ENCODE results near the gene HSDL1.
A peak's percentile ranks its signal among the peaks of the same experiment; 100 is the strongest.

The HSDL1 gene

GRCh38 chr16:84144859-84145639 is at the start of gene HSDL1, which contains the start of gene DNAAF1:
Gene HSDL1 (minus strand): TSS chr16:84145177. CDS start chr16:84131321, 13,856 bp downstream.
Gene DNAAF1 (plus strand): TSS chr16:84145308. CDS start chr16:84145441, 133 bp downstream.
- peak within 1 kb of the TSS; percentile 97 for H3K4me3 ChIP-seq (ENCODE audit: low read length)
- H3K9me3 ChIP-seq (ENCODE audit: insufficient read depth, low read length): no peaks in the 10 kb centered on the region
- H3K9ac ChIP-seq (ENCODE audit: low read length): peak within 1 kb of the TSS; percentile 79
- H3K27ac ChIP-seq (ENCODE audit: low read length): no peak within 1 kb of the TSS
- H3K36me3 ChIP-seq (replicated peaks; ENCODE audit: low read depth, low read length): no peaks in the 10 kb centered on the region
- H3K4me2 ChIP-seq (ENCODE audit: low read length): peak within 1 kb of the TSS; percentile 92
- TF ChIP-seq EZH2phosphoT487 (IDR thresholded peaks at IDR 0.05; ENCODE audit: low read depth) (no peak), CTCF (IDR thresholded peaks at IDR 0.05; ENCODE audit: low read depth, low read length) (no peak)
- H3K4me1 ChIP-seq (ENCODE audit: low read length): no peaks in the 10 kb centered on the region
- peaks cover 4% of the 10 kb centered on the region; the same call in 1 of the 2 replicates for H3K79me2 ChIP-seq (ENCODE audit: low read length)
- H4K20me1 ChIP-seq (ENCODE audit: insufficient read depth, low read length): no peaks in the 10 kb centered on the region
- peak within 1 kb of the TSS; percentile 87 for H2AFZ ChIP-seq (ENCODE audit: low read depth, low read length)
- peaks cover 7% of the 10 kb centered on the region for H3K27me3 ChIP-seq (ENCODE audit: low read depth, low read length)

GRCh38 chr16:84194018-84194417 is 49.0 kb upstream of the HSDL1 start:
- no peak overlapping the region for H3K4me2 ChIP-seq (ENCODE audit: low read length)
- no peak overlapping the region for H3K4me3 ChIP-seq (ENCODE audit: low read length)
- no peak overlapping the region for H2AFZ ChIP-seq (ENCODE audit: low read depth, low read length)
- H3K9ac ChIP-seq (ENCODE audit: low read length): no peak overlapping the region
- H3K79me2 ChIP-seq (ENCODE audit: low read length): no peaks in the 10 kb centered on the region
- no peaks in the 10 kb centered on the region for H3K36me3 ChIP-seq (replicated peaks; ENCODE audit: low read depth, low read length)
- TF ChIP-seq CTCF (IDR thresholded peaks at IDR 0.05; ENCODE audit: low read depth, low read length) (no peak), EZH2phosphoT487 (IDR thresholded peaks at IDR 0.05; ENCODE audit: low read depth) (no peak)
- no peak overlapping the region for H3K27ac ChIP-seq (ENCODE audit: low read length)
- H3K4me1 ChIP-seq (ENCODE audit: low read length): no peaks in the 10 kb centered on the region
- H3K9me3 ChIP-seq (ENCODE audit: insufficient read depth, low read length): no peaks in the 10 kb centered on the region
- no peaks in the 10 kb centered on the region for H4K20me1 ChIP-seq (ENCODE audit: insufficient read depth, low read length)
- H3K27me3 ChIP-seq (ENCODE audit: low read depth, low read length): no peaks in the 10 kb centered on the region

- H3K4me1 ChIP-seq (ENCODE audit: low read length): no peaks in the 10 kb centered on the region
- TF ChIP-seq CTCF (IDR thresholded peaks at IDR 0.05; ENCODE audit: low read depth, low read length) (no peak), EZH2phosphoT487 (IDR thresholded peaks at IDR 0.05; ENCODE audit: low read depth) (no peak)
- no peaks in the 10 kb centered on the region for H3K79me2 ChIP-seq (ENCODE audit: low read length)
- H3K27me3 ChIP-seq (ENCODE audit: low read depth, low read length): no peaks in the 10 kb centered on the region
- H3K9ac ChIP-seq (ENCODE audit: low read length): no peak overlapping the region
- H3K4me2 ChIP-seq (ENCODE audit: low read length): no peak overlapping the region
- no peak overlapping the region for H3K4me3 ChIP-seq (ENCODE audit: low read length)
- no peak overlapping the region for H2AFZ ChIP-seq (ENCODE audit: low read depth, low read length)
- no peaks in the 10 kb centered on the region for H3K9me3 ChIP-seq (ENCODE audit: insufficient read depth, low read length)
- no peaks in the 10 kb centered on the region for H4K20me1 ChIP-seq (ENCODE audit: insufficient read depth, low read length)
- no peaks in the 10 kb centered on the region for H3K36me3 ChIP-seq (replicated peaks; ENCODE audit: low read depth, low read length)
- H3K27ac ChIP-seq (ENCODE audit: low read length): no peak overlapping the region
Observed at GRCh38 chr16:84193480-84193879, 48.5 kb upstream of the HSDL1 start.

- TF ChIP-seq CTCF (IDR thresholded peaks at IDR 0.05; ENCODE audit: low read depth, low read length) (no peak), EZH2phosphoT487 (IDR thresholded peaks at IDR 0.05; ENCODE audit: low read depth) (no peak)
Observed at GRCh38 chr16:84191466-84191865, 46.5 kb upstream of the HSDL1 start.

More at GRCh38 chr16:84191466-84191865, 46.5 kb upstream of the HSDL1 start:
- Histone ChIP-seq H3K79me2 (ENCODE audit: low read length) (peaks cover 3% of the 10 kb centered on the region), H3K27ac (ENCODE audit: low read length) (no peak overlapping the region), H3K4me3 (ENCODE audit: low read length) (no peak overlapping the region), H3K36me3 (replicated peaks; ENCODE audit: low read depth, low read length) (no peaks in the 10 kb centered on the region), H3K4me2 (ENCODE audit: low read length) (no peak overlapping the region), H3K4me1 (ENCODE audit: low read length) (peaks cover 3% of the 10 kb centered on the region; the same call in 1 of the 2 replicates), H3K9me3 (ENCODE audit: insufficient read depth, low read length) (no peaks in the 10 kb centered on the region), H3K27me3 (ENCODE audit: low read depth, low read length) (no peaks in the 10 kb centered on the region), H2AFZ (ENCODE audit: low read depth, low read length) (no peak overlapping the region), H4K20me1 (ENCODE audit: insufficient read depth, low read length) (no peaks in the 10 kb centered on the region), H3K9ac (ENCODE audit: low read length) (no peak overlapping the region)
